GM12801 (cell line): Measurements from ENCODE around the gene PDE11A.

ENCODE experiments used
- TF ChIP-seq, protein P1 (sequence below): IDR thresholded peaks from one replicate; pipeline ENCODE4 v1.5.1; 2011; ENCODE audit warnings: control low read depth; ENCODE audit not compliant: insufficient read length; ENCODE audit errors: extremely low read depth

Gene PDE11A

DNA sequence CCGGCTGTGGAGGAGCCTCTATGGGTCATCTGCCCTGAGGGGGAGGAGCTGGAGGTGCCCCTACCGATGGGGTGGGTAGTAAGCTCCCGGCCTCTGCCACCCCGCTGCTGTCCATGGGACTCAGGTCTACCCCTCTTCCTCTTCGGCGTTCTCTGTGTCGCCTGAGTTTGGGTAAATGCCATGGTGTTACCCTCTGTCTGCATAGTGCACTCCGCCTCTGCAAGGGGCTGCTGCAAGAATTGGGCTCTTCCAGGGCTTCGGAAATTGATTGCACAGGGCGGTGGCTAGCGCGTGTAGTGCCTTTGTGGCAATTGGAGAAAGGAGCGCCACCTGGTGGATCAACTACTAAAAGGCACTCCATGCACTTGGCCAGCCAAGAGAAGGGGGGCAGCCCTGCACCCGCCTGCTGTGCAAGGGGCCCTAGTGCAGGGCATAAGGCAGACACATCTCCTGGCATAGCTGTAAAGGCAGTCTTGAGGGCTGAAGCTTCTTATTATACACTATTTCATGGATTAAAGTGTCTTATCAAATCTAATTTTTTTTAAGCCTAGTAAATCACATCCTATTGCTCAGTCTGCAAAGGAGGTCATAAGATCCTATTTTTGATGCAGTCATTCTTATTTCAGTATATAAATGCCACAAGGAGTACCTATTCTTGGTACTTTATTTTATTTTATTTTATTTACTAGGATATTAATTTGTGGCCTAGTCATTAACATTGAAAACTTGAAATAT, 308.9 kb downstream of the PDE11A start:
- TF ChIP-seq, protein P1, sequence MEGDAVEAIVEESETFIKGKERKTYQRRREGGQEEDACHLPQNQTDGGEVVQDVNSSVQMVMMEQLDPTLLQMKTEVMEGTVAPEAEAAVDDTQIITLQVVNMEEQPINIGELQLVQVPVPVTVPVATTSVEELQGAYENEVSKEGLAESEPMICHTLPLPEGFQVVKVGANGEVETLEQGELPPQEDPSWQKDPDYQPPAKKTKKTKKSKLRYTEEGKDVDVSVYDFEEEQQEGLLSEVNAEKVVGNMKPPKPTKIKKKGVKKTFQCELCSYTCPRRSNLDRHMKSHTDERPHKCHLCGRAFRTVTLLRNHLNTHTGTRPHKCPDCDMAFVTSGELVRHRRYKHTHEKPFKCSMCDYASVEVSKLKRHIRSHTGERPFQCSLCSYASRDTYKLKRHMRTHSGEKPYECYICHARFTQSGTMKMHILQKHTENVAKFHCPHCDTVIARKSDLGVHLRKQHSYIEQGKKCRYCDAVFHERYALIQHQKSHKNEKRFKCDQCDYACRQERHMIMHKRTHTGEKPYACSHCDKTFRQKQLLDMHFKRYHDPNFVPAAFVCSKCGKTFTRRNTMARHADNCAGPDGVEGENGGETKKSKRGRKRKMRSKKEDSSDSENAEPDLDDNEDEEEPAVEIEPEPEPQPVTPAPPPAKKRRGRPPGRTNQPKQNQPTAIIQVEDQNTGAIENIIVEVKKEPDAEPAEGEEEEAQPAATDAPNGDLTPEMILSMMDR, result no peak

DNA sequence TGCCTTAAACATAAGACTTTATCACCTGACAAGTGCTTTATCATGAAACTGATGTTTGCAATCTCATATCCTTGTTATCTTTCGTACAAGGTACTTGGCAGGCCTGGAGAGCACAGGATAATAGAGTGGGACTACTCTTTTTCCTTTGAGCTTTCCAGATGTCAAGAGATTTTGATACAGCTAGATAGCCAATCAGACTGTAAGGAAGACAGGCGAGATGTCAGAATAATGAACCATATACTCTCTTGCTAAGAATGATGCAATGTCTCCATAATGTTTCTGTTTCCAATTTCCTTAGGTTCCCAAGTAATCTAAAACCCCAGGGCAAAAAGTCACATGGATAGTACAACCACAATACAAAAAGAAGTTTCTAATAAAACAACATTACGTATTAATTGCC, 313.1 kb downstream of the PDE11A start:
- TF ChIP-seq, protein P1, result no peak

GRCh38 chr2:177758591-177759371, 313.8 kb downstream of the PDE11A start:
- TF ChIP-seq, protein P1, result no peak

GRCh38 chr2:177756336-177756735, 316.2 kb downstream of the PDE11A start:
- TF ChIP-seq, protein P1, result no peak

DNA sequence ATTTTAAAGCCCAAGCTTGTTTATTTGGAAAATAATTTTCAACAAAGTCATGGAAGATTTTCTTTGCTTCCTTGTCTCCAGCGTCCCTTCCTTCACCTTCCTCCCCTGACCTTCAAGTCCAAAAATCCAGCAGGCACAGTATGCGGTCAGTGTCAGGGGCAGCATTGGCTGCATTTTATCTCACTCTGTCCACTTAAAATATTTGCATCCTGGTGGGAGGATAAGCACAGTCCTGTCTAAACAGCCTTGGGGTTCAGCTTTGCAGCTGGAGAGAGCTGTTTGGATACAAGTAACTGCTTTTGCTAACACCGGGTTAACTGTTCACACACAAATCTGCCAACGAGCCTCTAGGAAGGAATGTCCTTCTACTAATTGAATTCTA, 318.1 kb downstream of the PDE11A start:
- TF ChIP-seq, protein P1, result no peak

DNA sequence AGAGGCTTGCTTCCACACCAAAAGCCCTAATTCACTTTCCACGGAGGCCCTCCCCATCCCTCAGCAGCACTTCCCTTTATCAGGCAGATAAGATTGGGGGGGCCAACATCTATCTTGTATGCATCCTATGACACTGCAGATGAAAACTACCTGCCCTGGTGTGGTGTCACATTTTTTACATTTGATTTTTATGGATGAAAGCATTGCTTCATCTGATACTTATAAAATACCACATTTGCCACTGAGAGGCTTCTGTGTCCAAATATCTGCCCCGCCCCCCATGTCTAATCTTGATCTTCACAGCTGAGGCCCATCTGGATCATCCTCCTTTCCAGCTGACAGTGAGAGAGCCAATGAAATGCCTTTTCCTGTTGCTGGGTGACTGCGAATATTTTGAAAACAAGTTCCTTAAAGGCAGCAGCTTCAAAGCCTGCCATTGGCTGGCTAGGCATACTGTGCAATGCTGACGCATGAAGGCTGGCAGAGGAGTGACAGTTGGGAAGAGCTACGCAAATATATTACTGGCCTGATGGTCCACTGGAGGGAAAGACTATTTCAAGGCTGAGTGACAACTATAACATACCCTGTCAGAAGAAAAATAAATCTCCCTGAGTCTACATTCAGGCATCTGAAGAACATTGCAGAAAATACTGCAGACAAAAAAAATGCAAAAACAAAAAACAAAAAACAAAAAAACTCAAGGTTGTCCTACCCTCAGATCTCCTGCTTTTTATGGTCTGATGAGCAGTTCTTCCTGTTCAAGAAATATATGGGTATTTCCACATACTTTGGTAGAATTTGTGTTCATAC, 318.7 kb downstream of the PDE11A start:
- TF ChIP-seq, protein P1, result no peak

GRCh38 chr2:177748360-177748759, 324.2 kb downstream of the PDE11A start:
- TF ChIP-seq, protein P1, result no peak
